ENCODE data around the gene BMP8A.

BMP8A gene

DNA sequence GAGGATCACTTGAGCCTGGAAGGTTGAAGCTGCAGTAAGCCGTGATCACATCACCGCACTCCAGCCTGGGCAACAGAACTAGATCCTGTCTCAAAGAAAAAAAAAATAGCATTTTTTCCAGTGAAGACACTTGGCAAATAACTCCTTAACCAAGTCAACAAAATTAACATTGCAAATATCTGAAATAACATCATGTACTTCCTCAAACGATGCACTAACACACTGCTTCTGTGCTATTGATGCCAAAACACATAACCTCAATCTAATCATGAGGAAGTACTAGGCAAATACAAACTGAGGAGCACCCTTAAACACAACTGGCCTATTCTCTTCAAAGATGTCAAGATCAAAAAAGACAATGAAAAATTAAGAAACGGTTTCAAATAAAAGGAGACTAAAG, 52.9 kb downstream of the BMP8A start:
- FAIRE-seq, result no peak

DNA sequence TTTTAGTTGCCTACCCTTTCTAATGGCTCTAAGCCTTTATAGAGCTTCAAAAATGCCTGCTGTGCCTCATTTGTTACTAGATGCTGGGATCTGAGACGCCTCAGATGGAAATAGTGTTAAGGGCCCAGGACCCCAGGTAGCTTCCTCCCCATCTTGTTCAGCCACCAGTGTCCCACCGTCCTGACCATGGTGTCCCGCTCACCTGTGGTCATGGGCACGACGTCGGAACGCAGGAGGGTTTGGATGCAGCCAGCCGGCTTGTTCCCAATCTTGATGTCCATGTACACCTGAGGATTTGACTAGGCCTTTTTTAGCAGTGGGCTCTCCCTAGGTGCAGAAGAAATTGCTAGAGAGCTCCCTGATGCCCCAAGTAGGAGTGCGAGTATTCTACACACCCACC, 54.1 kb downstream of the BMP8A start:
- no peak for FAIRE-seq
- DNase-seq (ENCODE audit: insufficient read length, low spot score), result no peak
- TF ChIP-seq, protein P1, sequence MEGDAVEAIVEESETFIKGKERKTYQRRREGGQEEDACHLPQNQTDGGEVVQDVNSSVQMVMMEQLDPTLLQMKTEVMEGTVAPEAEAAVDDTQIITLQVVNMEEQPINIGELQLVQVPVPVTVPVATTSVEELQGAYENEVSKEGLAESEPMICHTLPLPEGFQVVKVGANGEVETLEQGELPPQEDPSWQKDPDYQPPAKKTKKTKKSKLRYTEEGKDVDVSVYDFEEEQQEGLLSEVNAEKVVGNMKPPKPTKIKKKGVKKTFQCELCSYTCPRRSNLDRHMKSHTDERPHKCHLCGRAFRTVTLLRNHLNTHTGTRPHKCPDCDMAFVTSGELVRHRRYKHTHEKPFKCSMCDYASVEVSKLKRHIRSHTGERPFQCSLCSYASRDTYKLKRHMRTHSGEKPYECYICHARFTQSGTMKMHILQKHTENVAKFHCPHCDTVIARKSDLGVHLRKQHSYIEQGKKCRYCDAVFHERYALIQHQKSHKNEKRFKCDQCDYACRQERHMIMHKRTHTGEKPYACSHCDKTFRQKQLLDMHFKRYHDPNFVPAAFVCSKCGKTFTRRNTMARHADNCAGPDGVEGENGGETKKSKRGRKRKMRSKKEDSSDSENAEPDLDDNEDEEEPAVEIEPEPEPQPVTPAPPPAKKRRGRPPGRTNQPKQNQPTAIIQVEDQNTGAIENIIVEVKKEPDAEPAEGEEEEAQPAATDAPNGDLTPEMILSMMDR (IDR thresholded peaks at IDR 0.05; ENCODE audit: insufficient read depth, missing control alignments), result no peak

More for the DNA sequence above, 52.9 kb downstream of the BMP8A start:
- no peak for DNase-seq (ENCODE audit: insufficient read length, low spot score)
- TF ChIP-seq, protein P1 (IDR thresholded peaks at IDR 0.05; ENCODE audit: insufficient read depth, missing control alignments), result no peak

DNA sequence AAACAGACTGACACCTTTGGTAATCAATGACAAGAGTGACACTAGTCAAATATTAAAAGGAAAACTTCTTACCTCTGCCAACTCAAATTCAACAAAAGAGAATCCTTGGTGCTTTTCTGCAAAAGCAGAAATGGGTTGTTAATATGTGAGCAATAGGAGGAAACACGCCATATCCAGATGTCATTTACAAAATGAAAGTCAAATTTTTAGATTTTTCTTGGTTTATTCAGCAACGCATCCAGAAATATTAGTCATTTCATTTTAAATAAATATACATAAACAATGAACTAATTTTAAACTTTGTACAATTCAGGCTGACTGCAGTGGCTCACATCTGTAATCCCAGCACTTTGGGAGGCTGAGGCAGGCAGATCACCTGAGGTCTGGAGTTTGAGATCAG, 62.8 kb downstream of the BMP8A start:
- TF ChIP-seq, protein P1 (IDR thresholded peaks at IDR 0.05; ENCODE audit: insufficient read depth, missing control alignments), result no peak
- DNase-seq (ENCODE audit: insufficient read length, low spot score) (no peak), FAIRE-seq (no peak)

DNA sequence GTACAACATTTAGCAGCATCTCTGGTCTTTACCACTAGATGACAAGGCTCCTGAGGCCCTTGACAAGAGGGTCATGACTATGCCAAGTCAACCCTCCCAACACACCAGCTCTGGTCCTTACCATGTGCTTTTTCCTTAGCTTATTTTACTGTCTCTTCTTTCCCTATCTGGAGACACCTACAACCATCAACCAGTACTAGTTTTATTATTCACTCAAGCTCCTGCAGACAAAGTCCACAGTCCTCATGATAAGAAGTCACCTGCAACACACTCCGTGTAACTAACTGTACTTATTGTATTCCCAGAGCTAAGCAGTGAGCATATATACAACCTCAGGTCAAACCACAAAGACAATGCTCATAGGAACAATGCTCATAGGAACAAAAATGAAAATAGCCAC, 69.8 kb downstream of the BMP8A start:
- FAIRE-seq (no peak), DNase-seq (ENCODE audit: insufficient read length, low spot score) (no peak)
- TF ChIP-seq, protein P1 (IDR thresholded peaks at IDR 0.05; ENCODE audit: insufficient read depth, missing control alignments), result no peak

DNA sequence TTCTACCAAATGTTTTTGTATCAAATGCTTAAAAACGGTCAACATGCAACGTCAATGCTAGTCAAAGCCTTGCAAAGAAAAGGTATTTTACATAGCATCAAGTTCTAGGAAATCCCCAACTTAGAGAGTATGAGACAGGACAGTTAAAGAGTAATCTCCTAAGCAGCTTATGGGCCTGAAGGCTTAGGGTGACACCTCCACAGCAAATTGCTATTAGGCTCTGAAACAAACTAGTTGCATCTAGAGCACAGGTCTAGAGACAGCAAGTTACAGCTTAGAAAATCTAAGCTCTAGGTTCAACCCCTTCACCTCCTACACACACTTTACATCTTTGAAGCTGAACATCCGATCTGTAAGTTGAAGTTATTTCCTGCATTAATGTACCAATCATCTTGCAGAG, 71.5 kb downstream of the BMP8A start:
- TF ChIP-seq, protein P1 (IDR thresholded peaks at IDR 0.05; ENCODE audit: insufficient read depth, missing control alignments), result no peak
- FAIRE-seq (peak; percentile 96), DNase-seq (ENCODE audit: insufficient read length, low spot score) (peak; percentile 58)

DNA sequence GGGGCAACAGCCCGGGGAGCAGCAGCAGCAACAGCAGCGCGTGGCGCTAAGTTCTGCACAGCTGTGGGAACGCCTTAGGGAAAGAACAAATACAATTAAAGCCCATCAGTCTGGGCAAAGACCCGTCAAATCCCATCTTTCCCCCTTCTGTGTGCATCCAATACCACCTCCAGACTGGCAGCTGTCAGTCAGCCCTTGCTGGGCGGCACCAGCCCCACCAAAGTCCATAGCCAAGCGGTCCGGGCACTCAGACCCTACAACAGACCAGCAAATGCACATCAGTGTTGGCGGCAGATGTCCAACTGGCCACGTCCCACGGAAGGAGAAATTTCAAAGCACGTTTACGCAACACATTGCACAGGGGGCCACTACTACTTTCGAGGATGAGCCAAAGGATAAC, 72.2 kb downstream of the BMP8A start:
- FAIRE-seq (no peak), DNase-seq (ENCODE audit: insufficient read length, low spot score) (no peak)
- TF ChIP-seq, protein P1 (IDR thresholded peaks at IDR 0.05; ENCODE audit: insufficient read depth, missing control alignments), result no peak

DNA sequence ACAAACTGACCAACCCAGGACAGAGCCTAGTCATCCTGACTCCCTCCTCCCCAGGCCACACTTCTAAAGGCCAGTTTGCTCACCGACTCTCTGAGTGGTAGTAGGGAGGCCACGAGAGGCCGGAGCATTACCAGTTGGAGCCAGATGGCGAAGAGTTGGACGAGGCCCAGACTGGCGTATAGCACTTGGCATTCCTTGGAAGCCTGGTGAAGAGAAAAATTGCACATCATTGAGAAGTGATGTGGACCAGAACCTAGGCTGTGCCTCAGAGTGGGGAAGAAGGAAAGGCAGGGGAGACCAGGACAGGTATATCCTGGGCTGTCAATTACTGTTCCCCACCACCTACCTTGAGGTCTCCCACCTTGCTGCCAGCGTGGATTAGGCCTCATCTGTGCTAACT, 72.9 kb downstream of the BMP8A start:
- DNase-seq (ENCODE audit: insufficient read length, low spot score) (no peak), FAIRE-seq (no peak)
- TF ChIP-seq, protein P1 (IDR thresholded peaks at IDR 0.05; ENCODE audit: insufficient read depth, missing control alignments), result no peak
